GM12878 (cell line): ENCODE data around the gene PTPRF. TPM values are rescaled to one million over a fixed set of nuclear protein-coding genes. Genes with fewer than 3 reads are reported as not detected.

Experiments used
- ATAC-seq: fragments of 200-7000 bp; cut with Tn5 transposase; 3 replicates; pipeline ENCODE4 v1.9.1; 2020; ENCODE audit warnings: mild to moderate bottlenecking, moderate library complexity
- BruUV-seq: library from RNA; stranded (reverse); fragments of 400-500 nt; replicated peaks from 2 replicates; lab custom pipeline; 2021; lab: Mats Ljungman, UMichigan
- CTCF ChIA-PET: fragments of 300-600 bp; sonication (Branson Sonifier 250); formaldehyde crosslinking; extraction: SDS; loops from one replicate; lab custom pipeline; 2021; ENCODE audit warnings: inconsistent platforms; lab: Yijun Ruan, JAX
- POLR2A ChIA-PET: fragments of 350-600 bp; formaldehyde crosslinking; extraction: SDS; loops from one replicate; lab custom pipeline; 2021; ENCODE audit warnings: inconsistent platforms; lab: Charles Lee
- RAD21 ChIA-PET: fragments of 300-600 bp; sonication (Branson Sonifier 250); formaldehyde crosslinking; loops from one replicate; lab custom pipeline; 2023; ENCODE audit warnings: antibody characterized with exemption; ENCODE audit not compliant: unreplicated experiment; lab: Charles Lee
- SMC1A ChIA-PET: fragments of 300-600 bp; sonication (Branson Sonifier 250); formaldehyde crosslinking; loops from one replicate; lab custom pipeline; 2023; ENCODE audit not compliant: unreplicated experiment, uncharacterized antibody; lab: Charles Lee
- DNase-seq: peaks from one replicate; pipeline ENCODE4 v3.0.0-alpha.2; 2011; ENCODE audit warnings: low read depth, low spot score
- FAIRE-seq: peaks from 3 replicates; lab custom pipeline; 2011; peaks lifted over from hg19 to GRCh38; lab: Jason Lieb, UNC
- H2AFZ ChIP-seq: 2 replicates; pipeline ENCODE4 v1.6.0; 2011; ENCODE audit warnings: low read depth, low read length, control low read depth; ENCODE audit not compliant: control insufficient read depth
- H3K27ac ChIP-seq: 2 replicates; pipeline ENCODE4 v1.5.1; 2011; ENCODE audit warnings: control low read depth; ENCODE audit not compliant: control insufficient read depth, insufficient read depth
- H3K27me3 ChIP-seq, 2 experiments: replicated peaks in 1 of 2; 2 replicates each; pipeline versions ENCODE4 v1.6.0 to v1.6.1; 2011; ENCODE audit warnings: low read length in 1 of 2; ENCODE audit not compliant: control insufficient read depth in 2 of 2, insufficient read depth in 2 of 2
- H3K36me3 ChIP-seq, 2 experiments: 2 replicates each; pipeline ENCODE4 v1.5.1; 2011; ENCODE audit warnings: low read length in 1 of 2; ENCODE audit not compliant: control insufficient read depth in 2 of 2, insufficient read depth in 2 of 2
- H3K4me1 ChIP-seq: 2 replicates; pipeline ENCODE4 v1.6.1; 2011; ENCODE audit warnings: mild to moderate bottlenecking, low read length, moderate library complexity, mixed read lengths; ENCODE audit not compliant: control insufficient read depth, insufficient read depth
- H3K4me2 ChIP-seq: 2 replicates; pipeline ENCODE4 v1.6.0; 2011; ENCODE audit warnings: control low read depth; ENCODE audit not compliant: control insufficient read depth, insufficient read depth
- H3K4me3 ChIP-seq: fragments of 200-600 bp; sonication (generic); 2 replicates; pipeline ENCODE4 v1.5.1; 2016
- H3K79me2 ChIP-seq: 2 replicates; pipeline ENCODE4 v1.6.0; 2011; ENCODE audit warnings: low read length; ENCODE audit not compliant: control insufficient read depth, insufficient read depth
- H3K9ac ChIP-seq: 2 replicates; pipeline ENCODE4 v1.8.0; 2011; ENCODE audit warnings: low read length, control low read depth, mixed read lengths; ENCODE audit not compliant: control insufficient read depth, insufficient read depth
- H3K9me3 ChIP-seq: replicated peaks from 3 replicates; pipeline ENCODE4 v1.5.1; 2011; ENCODE audit warnings: mild to moderate bottlenecking, low read length; ENCODE audit not compliant: control insufficient read depth, insufficient read depth
- H4K20me1 ChIP-seq: 2 replicates; pipeline ENCODE4 v1.6.0; 2011; ENCODE audit not compliant: control insufficient read depth, insufficient read depth
- CHD2 ChIP-seq: IDR thresholded peaks from 2 replicates; pipeline ENCODE4 v1.6.1; 2011; ENCODE audit warnings: low read depth, low read length, improper control_type of control experiment, borderline replicate concordance
- EP300 ChIP-seq, 2 experiments: fragments of 150-350 bp in 1 of 2; IDR thresholded peaks; 2 replicates each; pipeline ENCODE4 v1.6.1; 2011 to 2012; ENCODE audit warnings: low read depth in 2 of 2, low read length in 2 of 2, borderline replicate concordance in 1 of 2, improper control_type of control experiment in 1 of 2, inconsistent platforms in 1 of 2; ENCODE audit not compliant: control insufficient read depth in 1 of 2
- FOXM1 ChIP-seq: IDR thresholded peaks from 2 replicates; pipeline ENCODE4 v1.6.1; 2012; ENCODE audit warnings: low read depth, mild to moderate bottlenecking, inconsistent platforms, low read length, moderate library complexity
- MEF2B ChIP-seq: fragments of 450-650 bp; IDR thresholded peaks from 2 replicates; pipeline ENCODE4 v1.6.1; 2018; ENCODE audit warnings: mild to moderate bottlenecking, moderate library complexity; ENCODE audit not compliant: partially characterized antibody, poor library complexity, severe bottlenecking
- MXI1 ChIP-seq: fragments of 150-350 bp; IDR thresholded peaks from 2 replicates; pipeline ENCODE4 v1.6.1; 2011; ENCODE audit warnings: low read depth, mild to moderate bottlenecking, inconsistent platforms, low read length, improper control_type of control experiment
- NBN ChIP-seq: fragments of 450-650 bp; IDR thresholded peaks from 2 replicates; pipeline ENCODE4 v1.6.1; 2016
- NFYB ChIP-seq: IDR thresholded peaks from 2 replicates; pipeline ENCODE4 v1.6.1; 2011; ENCODE audit warnings: low read depth, mild to moderate bottlenecking, low read length, improper control_type of control experiment, moderate library complexity; ENCODE audit not compliant: insufficient read depth
- RFX5 ChIP-seq: IDR thresholded peaks from 2 replicates; pipeline ENCODE4 v1.6.1; 2011; ENCODE audit warnings: low read depth, low read length, improper control_type of control experiment
- RUNX3 ChIP-seq: IDR thresholded peaks from 2 replicates; pipeline ENCODE4 v1.6.1; 2012; ENCODE audit warnings: low read length, inconsistent platforms
- SPI1 ChIP-seq: IDR thresholded peaks from 2 replicates; pipeline ENCODE4 v1.6.1; 2011; ENCODE audit warnings: low read depth, mild to moderate bottlenecking, low read length, moderate library complexity, borderline replicate concordance; ENCODE audit not compliant: insufficient read depth
- TAF1 ChIP-seq: IDR thresholded peaks from 2 replicates; pipeline ENCODE4 v1.6.1; 2011; ENCODE audit warnings: mild to moderate bottlenecking, low read depth, low read length, borderline replicate concordance
- YBX1 ChIP-seq: fragments of 450-650 bp; IDR thresholded peaks from 2 replicates; pipeline ENCODE4 v1.6.1; 2016; ENCODE audit warnings: antibody characterized with exemption
- ZNF274 ChIP-seq: IDR thresholded peaks from one replicate; pipeline ENCODE4 v1.8.0; 2011; ENCODE audit not compliant: insufficient read length, insufficient read depth
- ZZZ3 ChIP-seq: IDR thresholded peaks from 2 replicates; pipeline ENCODE4 v1.6.1; 2011; ENCODE audit warnings: low read depth; ENCODE audit not compliant: control insufficient read depth, insufficient read length
- WGBS: methylation state at CpG from one replicate; pipeline ENCODE4 v1.1.6; 2016; ENCODE audit warnings: low lambda C conversion rate; ENCODE audit not compliant: insufficient replicate concordance, insufficient coverage; ENCODE audit errors: missing lambda C conversion rate; 5-methylcytosine and 5-hydroxymethylcytosine counted together
- in situ Hi-C: fragments of 300-500 bp; cut with MboI; formaldehyde crosslinking; loops from 9 replicates; pipeline ENCODE4 v1.14.3; 2018; ENCODE audit warnings: mixed read lengths
- intact Hi-C: fragments of 100-400 bp; cut with micrococcal nuclease; formaldehyde crosslinking; loops from one replicate; pipeline ENCODE4 v1.14.2; 2022; ENCODE audit not compliant: unreplicated experiment
- polyA plus RNA-seq, 11 experiments: library from polyadenylated mRNA; depleted of rRNA in 4 of 11; unstranded in 6 of 11; stranded (reverse) in 5 of 11; fragments of >200 nt; fragmentation: Nextera tagmentation in 4 of 11; fragmentation: Illumina TruSeq in 1 of 11; extraction: Ambion mirVana in 4 of 11; extraction: Trizol in 1 of 11; gene quantifications; 1 replicate in 1 of 11; 2 replicates in 10 of 11; pipeline versions ENCODE4 v1.2.1 to v1.2.3, GENCODE V29; 2011 to 2016; ENCODE audit warnings: inconsistent platforms in 2 of 11, missing spikeins in 2 of 11, low read depth in 1 of 11
- total RNA-seq, 4 experiments: library from RNA; depleted of rRNA in 3 of 4; stranded (reverse); fragments of >200 nt in 3 of 4; fragmentation: Illumina TruSeq in 1 of 4; extraction: Trizol in 1 of 4; gene quantifications; 2 replicates each; pipeline versions ENCODE4 v1.2.1 to v1.2.3, GENCODE V29; 2013 to 2021
- TF ChIP-seq, protein P1 (sequence below): fragments of 450-650 bp; IDR thresholded peaks from 2 replicates; pipeline ENCODE4 v1.6.1; 2016; ENCODE audit warnings: mild to moderate bottlenecking
- TF ChIP-seq, protein P2 (sequence below): fragments of 450-650 bp; IDR thresholded peaks from 2 replicates; pipeline ENCODE4 v1.6.1; 2014; ENCODE audit warnings: mild to moderate bottlenecking
- TF ChIP-seq, protein P3 (sequence below): IDR thresholded peaks from 2 replicates; pipeline ENCODE4 v1.6.1; 2012; ENCODE audit warnings: mild to moderate bottlenecking, low read depth, low read length

Gene PTPRF
- total and polyA plus RNA-seq, 10 of the 15 experiments (the other 5 are each of a cell fraction or from before 2014, with no cell fraction given), result 0.04 to 2.6 (median 0.32) TPM

DNA sequence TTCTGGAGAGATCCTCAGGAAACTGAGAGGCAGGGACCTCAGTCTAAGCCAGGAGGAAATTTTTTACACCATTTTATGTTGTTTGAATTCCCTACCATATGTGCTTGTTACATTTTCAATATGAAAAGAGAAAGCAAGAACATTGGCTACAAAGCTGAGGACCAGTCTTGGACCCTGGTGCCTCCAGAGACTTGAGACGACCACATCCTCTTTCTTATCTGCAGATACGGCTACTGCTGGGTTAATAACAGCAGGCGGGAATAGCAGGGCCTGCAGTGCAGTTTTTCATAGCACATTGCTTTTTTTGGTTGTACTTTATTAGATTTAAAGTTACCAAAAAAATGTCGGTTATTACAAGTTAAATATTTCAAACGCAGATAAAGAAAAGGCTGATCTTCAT lies 123.2 kb downstream of the PTPRF start:
- no TSS peak for BruUV-seq
- POLR2A ChIA-PET, result interaction anchor here (0.5 to 5.7 kb wide), 6 partner anchors 7 to 57 kb away, joined by 3 to 37 read pairs (median 7); partner anchors contain the start of gene ST3GAL3
- H3K27ac ChIP-seq, result peak overlapping the region; percentile 78
- TF ChIP-seq, protein P1, sequence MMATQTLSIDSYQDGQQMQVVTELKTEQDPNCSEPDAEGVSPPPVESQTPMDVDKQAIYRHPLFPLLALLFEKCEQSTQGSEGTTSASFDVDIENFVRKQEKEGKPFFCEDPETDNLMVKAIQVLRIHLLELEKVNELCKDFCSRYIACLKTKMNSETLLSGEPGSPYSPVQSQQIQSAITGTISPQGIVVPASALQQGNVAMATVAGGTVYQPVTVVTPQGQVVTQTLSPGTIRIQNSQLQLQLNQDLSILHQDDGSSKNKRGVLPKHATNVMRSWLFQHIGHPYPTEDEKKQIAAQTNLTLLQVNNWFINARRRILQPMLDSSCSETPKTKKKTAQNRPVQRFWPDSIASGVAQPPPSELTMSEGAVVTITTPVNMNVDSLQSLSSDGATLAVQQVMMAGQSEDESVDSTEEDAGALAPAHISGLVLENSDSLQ, result no peak
- peak; percentile 69 for TF ChIP-seq RUNX3
- TF ChIP-seq NFYB, result 0 out of 2 replicates have a peak, but pooled peaks have one; percentile 7
- peak; percentile 90 for TF ChIP-seq SPI1
- peak; percentile 81 for TF ChIP-seq MEF2B
- TF ChIP-seq TAF1, result no peak
- TF ChIP-seq, protein P2, sequence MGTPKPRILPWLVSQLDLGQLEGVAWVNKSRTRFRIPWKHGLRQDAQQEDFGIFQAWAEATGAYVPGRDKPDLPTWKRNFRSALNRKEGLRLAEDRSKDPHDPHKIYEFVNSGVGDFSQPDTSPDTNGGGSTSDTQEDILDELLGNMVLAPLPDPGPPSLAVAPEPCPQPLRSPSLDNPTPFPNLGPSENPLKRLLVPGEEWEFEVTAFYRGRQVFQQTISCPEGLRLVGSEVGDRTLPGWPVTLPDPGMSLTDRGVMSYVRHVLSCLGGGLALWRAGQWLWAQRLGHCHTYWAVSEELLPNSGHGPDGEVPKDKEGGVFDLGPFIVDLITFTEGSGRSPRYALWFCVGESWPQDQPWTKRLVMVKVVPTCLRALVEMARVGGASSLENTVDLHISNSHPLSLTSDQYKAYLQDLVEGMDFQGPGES, result no peak
- TF ChIP-seq ZZZ3, result no peak
- TF ChIP-seq EP300 (IDR thresholded peaks at IDR 0.05; ENCODE audit: borderline replicate concordance in 1 of 2, control insufficient read depth in 1 of 2, low read depth in 2 of 2, low read length in 2 of 2), result 0 out of 4 replicates have a peak, but pooled peaks of 1 of the 2 experiments have one; percentile 15
- no peak for TF ChIP-seq ZNF274
- no peak for TF ChIP-seq RFX5
- no peak for TF ChIP-seq CHD2
- no peak for TF ChIP-seq YBX1
- TF ChIP-seq, protein P3, sequence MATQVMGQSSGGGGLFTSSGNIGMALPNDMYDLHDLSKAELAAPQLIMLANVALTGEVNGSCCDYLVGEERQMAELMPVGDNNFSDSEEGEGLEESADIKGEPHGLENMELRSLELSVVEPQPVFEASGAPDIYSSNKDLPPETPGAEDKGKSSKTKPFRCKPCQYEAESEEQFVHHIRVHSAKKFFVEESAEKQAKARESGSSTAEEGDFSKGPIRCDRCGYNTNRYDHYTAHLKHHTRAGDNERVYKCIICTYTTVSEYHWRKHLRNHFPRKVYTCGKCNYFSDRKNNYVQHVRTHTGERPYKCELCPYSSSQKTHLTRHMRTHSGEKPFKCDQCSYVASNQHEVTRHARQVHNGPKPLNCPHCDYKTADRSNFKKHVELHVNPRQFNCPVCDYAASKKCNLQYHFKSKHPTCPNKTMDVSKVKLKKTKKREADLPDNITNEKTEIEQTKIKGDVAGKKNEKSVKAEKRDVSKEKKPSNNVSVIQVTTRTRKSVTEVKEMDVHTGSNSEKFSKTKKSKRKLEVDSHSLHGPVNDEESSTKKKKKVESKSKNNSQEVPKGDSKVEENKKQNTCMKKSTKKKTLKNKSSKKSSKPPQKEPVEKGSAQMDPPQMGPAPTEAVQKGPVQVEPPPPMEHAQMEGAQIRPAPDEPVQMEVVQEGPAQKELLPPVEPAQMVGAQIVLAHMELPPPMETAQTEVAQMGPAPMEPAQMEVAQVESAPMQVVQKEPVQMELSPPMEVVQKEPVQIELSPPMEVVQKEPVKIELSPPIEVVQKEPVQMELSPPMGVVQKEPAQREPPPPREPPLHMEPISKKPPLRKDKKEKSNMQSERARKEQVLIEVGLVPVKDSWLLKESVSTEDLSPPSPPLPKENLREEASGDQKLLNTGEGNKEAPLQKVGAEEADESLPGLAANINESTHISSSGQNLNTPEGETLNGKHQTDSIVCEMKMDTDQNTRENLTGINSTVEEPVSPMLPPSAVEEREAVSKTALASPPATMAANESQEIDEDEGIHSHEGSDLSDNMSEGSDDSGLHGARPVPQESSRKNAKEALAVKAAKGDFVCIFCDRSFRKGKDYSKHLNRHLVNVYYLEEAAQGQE, result no peak
- no peak for TF ChIP-seq NBN
- TF ChIP-seq FOXM1, result no peak
- no peak for TF ChIP-seq MXI1

More for the DNA sequence above, 123.2 kb downstream of the PTPRF start:
- peak; percentile 24 for ATAC-seq
- Histone ChIP-seq H3K9ac (peak overlapping the region; percentile 18; the same call in 1 of the 2 replicates), H3K4me2 (peak overlapping the region; percentile 71), H3K79me2 (peaks cover 34% of the 10 kb centered on the region), H3K36me3 (peaks cover 6 to 18% of the 10 kb centered on the region in 2 experiments; a peak in 3 of 4 replicates), H3K4me3 (peak overlapping the region; percentile 34; the same call in 1 of the 2 replicates), H4K20me1 (no peaks in the 10 kb centered on the region), H3K27me3 (no peaks in the 10 kb centered on the region), H3K9me3 (no peaks in the 10 kb centered on the region), H3K4me1 (peaks cover 10% of the 10 kb centered on the region), H2AFZ (no peak overlapping the region)
- CTCF ChIA-PET, result interaction anchor here (0.6 to 8.3 kb wide), 29 partner anchors 11 to 427 kb away, joined by 3 to 95 read pairs (median 4); partner anchors contain the start of genes ARTN and ST3GAL3
- RAD21 ChIA-PET, result interaction anchor here (0.7 to 6.1 kb wide), 16 partner anchors 10 to 415 kb away, joined by 3 to 96 read pairs (median 3); partner anchors contain the start of genes ARTN, IPO13, PTPRF and ST3GAL3
- intact Hi-C loops, result loop anchor here (10.0 kb wide), 1 partner anchor 429 kb away; no protein-coding TSS in a partner anchor
- FAIRE-seq, result no peak
- SMC1A ChIA-PET, result interaction anchor here (0.7 to 3.6 kb wide), 16 partner anchors 9 to 427 kb away, joined by 3 to 34 read pairs (median 6); partner anchors contain the start of gene ST3GAL3
- in situ Hi-C loops, result no loop called here
- WGBS, result under 1% methylated on average over 5 of the region's 5 CpGs
- peak; percentile 48 for DNase-seq
